ENCODE results near the gene C2CD5. TPM values are rescaled to one million over a fixed set of nuclear protein-coding genes. Genes with fewer than 3 reads are reported as not detected.

C2CD5 gene
- total and polyA plus RNA-seq, 2 of the 4 experiments (the other 2 are of a cell fraction) = 14.5 to 15.8 TPM

DNA sequence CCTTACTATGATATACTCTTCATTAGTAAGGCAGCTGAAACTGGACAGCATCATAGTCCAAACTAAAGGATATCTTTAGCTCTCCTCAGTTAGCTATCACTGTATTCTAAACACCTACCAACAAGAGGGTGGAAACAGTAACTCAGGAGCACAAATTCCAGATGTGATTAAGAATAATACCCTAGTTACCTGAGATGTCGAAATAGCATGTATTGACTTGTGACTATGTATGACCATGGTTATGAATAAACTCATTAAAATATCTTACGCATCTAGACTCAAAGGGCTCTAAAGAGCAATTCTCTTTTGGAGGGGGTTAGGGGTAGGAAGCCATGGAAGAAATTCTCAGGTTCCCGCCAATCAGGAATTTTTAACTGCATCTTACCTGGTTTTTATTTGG is 90.8 kb downstream of the C2CD5 start:
- Histone ChIP-seq H3K14ac (replicated peaks; ENCODE audit: low read depth, low read length) (no peak overlapping the region), H3K18ac (ENCODE audit: low read depth, low read length) (no peak overlapping the region), H3K4ac (ENCODE audit: low read depth, low read length) (no peak overlapping the region), H3K79me1 (ENCODE audit: low read depth in 1 of 2, low read length in 2 of 2) (no peaks in the 10 kb centered on the region; a peak in 1 of 4 replicates), H3K4me2 (ENCODE audit: low read depth, low read length) (no peak overlapping the region), H3K23ac (ENCODE audit: low read depth, low read length) (no peak overlapping the region), H4K5ac (ENCODE audit: low read depth, low read length) (no peak overlapping the region), H2AFZ (replicated peaks; ENCODE audit: low read length, poor library complexity) (no peak overlapping the region), H3K27me3 (ENCODE audit: control insufficient read depth, insufficient read depth, low read length) (no peaks in the 10 kb centered on the region), H3K9ac (ENCODE audit: low read depth, low read length) (no peak overlapping the region), H3K36me3 (ENCODE audit: control insufficient read depth, insufficient read depth, low read length) (no peaks in the 10 kb centered on the region), H2AK5ac (ENCODE audit: low read depth, low read length) (no peak overlapping the region), H3K56ac (ENCODE audit: extremely low read depth, insufficient read depth, low read length) (no peak overlapping the region), H3K4me1 (ENCODE audit: control insufficient read depth, insufficient read depth, low read length) (no peaks in the 10 kb centered on the region), H3K27ac (ENCODE audit: insufficient read depth, low read length) (no peak overlapping the region), H2BK120ac (ENCODE audit: low read depth, low read length) (no peak overlapping the region), H4K91ac (ENCODE audit: insufficient read depth, low read depth, low read length) (no peak overlapping the region), H2BK5ac (ENCODE audit: low read depth, low read length, poor library complexity, severe bottlenecking) (no peak overlapping the region), H2AK9ac (replicated peaks; ENCODE audit: low read depth, low read length, poor library complexity) (no peak overlapping the region), H4K8ac (ENCODE audit: low read depth in 2 of 2, low read length in 2 of 2) (no peak overlapping the region), H3K9me3 (ENCODE audit: control insufficient read depth, insufficient read depth, low read length) (no peaks in the 10 kb centered on the region), H2BK20ac (ENCODE audit: low read depth, low read length) (no peak overlapping the region), H3K4me3 (ENCODE audit: insufficient read depth, low read depth, low read length) (no peak overlapping the region), H3K9me1 (ENCODE audit: insufficient read depth, low read length) (no peaks in the 10 kb centered on the region), H4K20me1 (ENCODE audit: insufficient read depth, low read length) (no peaks in the 10 kb centered on the region), H2BK15ac (ENCODE audit: low read depth, low read length) (no peak overlapping the region)
- ATAC-seq (ENCODE audit: low read depth) (no peak), DNase-seq (no peak)
- intact Hi-C loops (cut with micrococcal nuclease) (no loop called here), in situ Hi-C loops (cut with MboI; ENCODE audit: low sequenced_read_pairs) (no loop called here), dilution Hi-C loops (cut with HindIII; ENCODE audit: low sequenced_read_pairs, unreplicated experiment) (no loop called here)
- TF ChIP-seq SMC3 (IDR thresholded peaks at IDR 0.05; ENCODE audit: low read depth, low read length) (no peak), RFX5 (IDR thresholded peaks at IDR 0.05; ENCODE audit: low read depth, low read length) (no peak), CEBPB (IDR thresholded peaks at IDR 0.05; ENCODE audit: low read depth, low read length) (0 out of 2 replicates have a peak, but pooled peaks have one; percentile 11), CHD1 (IDR thresholded peaks at IDR 0.05; ENCODE audit: low read depth, low read length) (no peak)
- TF ChIP-seq, protein P1, sequence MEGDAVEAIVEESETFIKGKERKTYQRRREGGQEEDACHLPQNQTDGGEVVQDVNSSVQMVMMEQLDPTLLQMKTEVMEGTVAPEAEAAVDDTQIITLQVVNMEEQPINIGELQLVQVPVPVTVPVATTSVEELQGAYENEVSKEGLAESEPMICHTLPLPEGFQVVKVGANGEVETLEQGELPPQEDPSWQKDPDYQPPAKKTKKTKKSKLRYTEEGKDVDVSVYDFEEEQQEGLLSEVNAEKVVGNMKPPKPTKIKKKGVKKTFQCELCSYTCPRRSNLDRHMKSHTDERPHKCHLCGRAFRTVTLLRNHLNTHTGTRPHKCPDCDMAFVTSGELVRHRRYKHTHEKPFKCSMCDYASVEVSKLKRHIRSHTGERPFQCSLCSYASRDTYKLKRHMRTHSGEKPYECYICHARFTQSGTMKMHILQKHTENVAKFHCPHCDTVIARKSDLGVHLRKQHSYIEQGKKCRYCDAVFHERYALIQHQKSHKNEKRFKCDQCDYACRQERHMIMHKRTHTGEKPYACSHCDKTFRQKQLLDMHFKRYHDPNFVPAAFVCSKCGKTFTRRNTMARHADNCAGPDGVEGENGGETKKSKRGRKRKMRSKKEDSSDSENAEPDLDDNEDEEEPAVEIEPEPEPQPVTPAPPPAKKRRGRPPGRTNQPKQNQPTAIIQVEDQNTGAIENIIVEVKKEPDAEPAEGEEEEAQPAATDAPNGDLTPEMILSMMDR (conservative IDR thresholded peaks at IDR 0.05; ENCODE audit: low read depth, low read length) = no peak
- BruUV-seq (replicated peaks) = no TSS peak
- POLR2A ChIA-PET (ENCODE audit: unreplicated experiment) = no interaction called here
- WGBS, 2 experiments (ENCODE audit: extremely low coverage in 2 of 2, insufficient read length in 1 of 2) = no CpG with 5 or more reads among the region's 3 CpGs
- CTCF ChIA-PET = no interaction called here

Data from IMR-90 (cell line).